GM19468 (cell line): ENCODE data around the gene VAV2.

Source experiments
- ATAC-seq: cut with Tn5 transposase; IDR thresholded peaks from one replicate; pipeline ENCODE4 v1.9.1; 2021; ENCODE audit warnings: mild to moderate bottlenecking, moderate library complexity, moderate number of reproducible peaks; ENCODE audit not compliant: unreplicated experiment; ENCODE audit errors: extremely low read depth

The VAV2 gene

DNA sequence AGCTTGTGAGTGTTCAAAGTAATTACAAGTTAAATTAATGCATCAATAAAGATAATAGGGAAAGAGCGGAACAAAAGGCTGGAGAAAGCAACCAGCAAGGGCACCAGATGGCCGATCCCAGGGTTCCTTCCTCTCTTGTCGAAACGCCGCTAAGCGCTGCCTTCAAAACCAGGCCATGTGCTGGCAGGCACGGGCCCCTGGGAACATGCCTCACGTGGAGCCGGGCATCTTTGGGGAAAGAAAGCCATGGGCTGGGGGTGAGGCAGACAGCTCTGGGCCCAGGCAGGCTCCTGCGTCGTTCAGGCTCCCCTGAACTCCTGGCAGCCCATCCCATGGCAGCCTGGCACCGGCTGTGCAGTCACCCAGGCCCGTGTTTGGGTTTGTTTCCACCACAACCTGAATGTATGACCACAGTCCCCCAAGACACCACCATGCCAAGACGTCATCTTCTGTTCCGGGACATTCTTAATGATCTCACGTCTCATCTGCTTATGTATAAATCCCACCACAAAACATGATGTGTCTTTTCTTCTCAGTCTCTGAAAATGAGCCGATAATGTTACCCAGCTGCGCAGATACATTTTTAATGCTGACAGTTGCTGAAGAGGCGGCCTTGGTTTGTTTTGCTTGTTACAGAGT is 143.5 kb downstream of the VAV2 start:
- no peak for ATAC-seq

DNA sequence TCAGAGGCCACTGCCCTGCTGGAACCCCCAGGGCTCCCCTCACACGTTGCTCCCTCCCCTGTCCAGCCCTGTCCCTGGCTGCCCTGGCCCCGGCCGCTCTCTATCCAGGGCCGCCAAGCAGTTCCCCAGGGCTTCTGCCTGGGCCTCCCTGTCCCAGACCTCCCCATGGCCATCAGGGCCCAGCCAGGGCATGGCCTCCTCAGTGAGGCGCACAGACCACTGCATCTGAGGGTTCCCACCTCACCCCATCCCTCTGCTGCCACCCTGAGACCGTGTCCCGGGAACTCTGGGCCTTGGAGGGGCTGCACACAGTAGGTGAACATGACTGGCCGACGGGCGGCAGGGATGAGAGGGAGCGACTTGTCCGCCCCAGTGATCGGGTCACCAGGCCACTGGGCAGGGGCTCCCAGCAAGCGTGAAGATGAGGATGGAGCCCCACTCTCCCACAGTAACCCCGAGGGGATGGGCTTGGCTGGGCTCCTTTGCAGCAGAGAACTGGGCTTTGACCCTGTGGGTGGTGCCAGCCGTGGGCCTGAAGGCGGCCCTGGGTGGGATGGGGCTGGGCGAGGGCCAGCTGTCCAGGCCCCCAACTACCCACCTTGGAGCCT is 145.5 kb downstream of the VAV2 start:
- no peak for ATAC-seq

DNA sequence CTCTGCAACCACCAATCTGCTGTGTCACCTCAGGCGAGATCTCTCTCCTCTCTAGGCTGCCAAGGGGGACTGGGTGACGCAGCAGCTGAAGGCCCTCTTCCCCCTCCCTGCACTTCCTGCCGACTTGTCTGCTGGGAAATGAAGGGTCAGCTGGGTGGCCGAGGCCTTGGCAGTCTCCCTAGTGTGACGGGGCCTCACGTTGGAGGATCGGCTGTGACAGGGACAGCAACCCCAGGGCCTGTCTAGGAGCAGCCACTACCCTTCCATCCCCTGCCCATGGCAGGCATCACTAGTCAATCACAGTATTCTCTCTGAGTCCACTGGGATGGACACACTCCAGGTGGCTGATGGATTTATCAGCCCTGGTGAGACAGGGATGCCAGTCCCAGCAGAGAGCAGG is 146.7 kb downstream of the VAV2 start:
- no peak for ATAC-seq

DNA sequence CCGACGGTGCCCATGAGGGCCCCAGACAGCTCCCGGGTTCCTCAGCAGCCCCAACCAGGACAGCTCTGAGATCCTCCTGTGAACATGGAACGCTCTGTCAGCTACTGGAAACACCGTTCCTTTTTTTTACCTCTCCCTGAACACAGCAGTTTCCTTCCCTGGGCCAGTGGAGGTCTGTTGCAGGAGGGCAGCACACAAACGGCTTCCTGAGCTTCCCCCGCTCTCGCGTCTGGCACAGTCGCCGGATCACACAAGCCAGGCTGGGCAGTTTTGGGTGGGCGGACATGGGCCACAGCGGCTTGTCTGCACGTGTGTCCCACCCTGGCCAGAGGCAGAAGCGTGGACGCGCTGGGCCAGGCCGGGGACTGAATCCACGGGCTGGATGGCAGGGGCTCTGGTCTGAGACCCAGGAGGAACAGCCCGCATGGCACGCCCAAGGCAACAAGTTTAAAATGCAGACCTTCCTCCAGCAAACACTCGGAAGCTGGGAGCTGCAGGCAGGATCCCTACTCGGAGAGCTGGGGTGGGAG is 147.2 kb downstream of the VAV2 start:
- ATAC-seq: no peak

DNA sequence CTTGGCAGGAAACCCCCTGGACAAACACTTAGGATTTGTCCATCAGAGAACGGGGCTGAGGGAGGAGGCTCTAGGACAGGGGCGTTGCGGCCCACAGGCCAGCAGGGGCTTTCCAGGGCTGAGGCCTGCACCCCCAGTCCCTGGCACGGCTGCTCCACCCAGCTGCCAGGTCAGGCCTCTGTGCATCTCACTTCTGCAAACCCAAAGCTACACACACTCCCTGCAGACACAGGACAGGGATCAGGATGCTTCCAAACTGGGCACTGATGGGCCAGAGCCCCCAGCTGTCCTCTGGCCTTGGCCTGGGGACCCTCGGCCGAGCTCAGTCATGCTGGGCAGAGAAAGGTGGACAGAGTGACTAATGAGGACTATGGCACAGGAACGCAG is 147.7 kb downstream of the VAV2 start:
- ATAC-seq: no peak

DNA sequence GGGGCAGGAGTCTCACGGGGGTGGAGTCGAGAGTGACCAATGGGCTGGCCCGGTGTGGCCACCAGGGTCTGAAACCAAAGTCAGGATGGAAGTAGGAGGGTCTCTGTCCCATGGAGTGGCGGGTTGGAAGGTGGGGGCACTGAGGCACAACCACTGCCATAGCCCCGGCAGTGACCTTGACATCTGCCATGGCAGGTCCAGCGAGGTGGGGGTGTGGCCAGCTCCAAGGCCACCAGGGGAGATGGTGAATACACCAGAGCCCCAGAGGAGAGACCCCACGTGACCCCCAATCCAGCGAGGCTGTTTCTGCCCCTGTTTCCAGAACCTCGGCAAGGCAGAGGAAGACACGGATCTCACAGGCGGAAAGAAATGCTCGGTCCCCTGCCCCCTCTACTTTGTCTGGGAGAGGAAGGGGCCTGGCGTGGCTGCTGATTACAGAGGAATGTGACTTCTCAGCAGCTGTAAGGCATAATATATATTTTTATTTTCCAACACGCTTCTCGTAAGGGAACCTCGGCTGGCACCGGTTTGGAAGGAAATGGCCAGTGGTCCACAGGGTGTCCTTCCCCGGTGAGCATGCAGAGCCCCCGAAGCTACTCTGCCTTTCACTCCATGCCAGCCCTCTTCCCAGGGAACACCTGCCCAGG is 148.2 kb downstream of the VAV2 start:
- ATAC-seq: no peak

DNA sequence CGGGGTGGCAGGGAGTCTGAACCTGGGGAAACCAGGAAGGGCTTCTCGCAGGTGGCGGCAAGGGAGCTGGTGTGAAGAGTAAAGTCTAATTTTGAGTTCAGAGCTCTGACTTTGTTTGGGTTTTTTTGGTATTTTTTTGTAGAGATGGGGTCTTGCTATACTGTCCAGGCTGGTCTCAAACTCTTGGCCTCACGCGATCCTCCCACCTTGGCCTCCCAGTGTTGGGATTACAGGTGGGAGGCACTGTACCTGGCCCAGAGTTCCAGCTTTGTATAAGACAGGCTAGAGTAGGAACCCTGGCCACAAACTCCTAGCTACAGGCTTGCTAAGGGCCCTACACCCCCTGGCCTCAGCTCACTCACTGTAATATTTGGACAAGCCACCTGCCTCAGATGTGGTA is 148.9 kb downstream of the VAV2 start:
- no peak for ATAC-seq

DNA sequence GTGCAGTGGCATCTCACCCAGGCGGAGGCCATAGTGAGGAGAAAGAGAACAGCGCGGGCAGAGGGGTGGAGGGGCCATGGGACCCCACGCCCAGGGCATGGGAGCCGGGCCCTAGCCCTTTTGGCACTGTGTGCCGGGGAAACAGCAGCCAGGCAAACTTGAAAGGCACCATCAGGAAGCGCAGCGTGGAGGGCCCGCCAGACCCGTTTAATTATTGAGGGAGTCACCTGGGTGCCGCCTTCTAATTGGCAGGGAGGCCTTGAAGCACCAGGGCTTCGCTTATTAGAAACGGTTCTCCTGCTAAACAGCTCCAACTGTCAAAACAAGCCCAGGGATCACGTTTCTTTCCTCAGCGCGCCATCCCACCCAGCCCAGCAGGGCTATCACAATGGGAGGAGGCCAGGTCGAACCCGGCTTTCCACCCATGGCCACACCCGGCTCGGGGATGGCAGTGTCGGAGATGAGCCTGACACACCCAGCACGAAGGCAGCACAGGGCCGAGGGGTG is 149.3 kb downstream of the VAV2 start:
- no peak for ATAC-seq

DNA sequence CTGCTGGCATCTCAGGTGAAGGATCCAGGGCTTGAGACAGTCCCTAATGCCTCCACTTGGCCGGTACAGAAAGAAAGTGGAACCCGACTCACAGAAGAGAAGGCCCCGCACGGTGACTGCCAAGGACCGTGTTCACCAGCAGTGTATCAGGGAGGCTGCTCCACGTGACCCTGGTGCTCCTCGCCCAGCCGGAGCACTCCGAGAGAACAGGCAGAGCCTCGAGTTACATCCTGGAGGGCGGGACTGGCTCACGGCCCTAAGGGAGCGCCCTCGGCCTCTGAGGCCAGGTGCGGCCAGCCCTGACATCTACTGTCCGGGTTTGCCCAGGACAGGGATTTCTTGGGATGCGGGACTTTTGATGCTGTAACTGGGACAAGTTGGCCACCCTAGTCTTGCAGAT is 149.9 kb downstream of the VAV2 start:
- ATAC-seq: no peak

DNA sequence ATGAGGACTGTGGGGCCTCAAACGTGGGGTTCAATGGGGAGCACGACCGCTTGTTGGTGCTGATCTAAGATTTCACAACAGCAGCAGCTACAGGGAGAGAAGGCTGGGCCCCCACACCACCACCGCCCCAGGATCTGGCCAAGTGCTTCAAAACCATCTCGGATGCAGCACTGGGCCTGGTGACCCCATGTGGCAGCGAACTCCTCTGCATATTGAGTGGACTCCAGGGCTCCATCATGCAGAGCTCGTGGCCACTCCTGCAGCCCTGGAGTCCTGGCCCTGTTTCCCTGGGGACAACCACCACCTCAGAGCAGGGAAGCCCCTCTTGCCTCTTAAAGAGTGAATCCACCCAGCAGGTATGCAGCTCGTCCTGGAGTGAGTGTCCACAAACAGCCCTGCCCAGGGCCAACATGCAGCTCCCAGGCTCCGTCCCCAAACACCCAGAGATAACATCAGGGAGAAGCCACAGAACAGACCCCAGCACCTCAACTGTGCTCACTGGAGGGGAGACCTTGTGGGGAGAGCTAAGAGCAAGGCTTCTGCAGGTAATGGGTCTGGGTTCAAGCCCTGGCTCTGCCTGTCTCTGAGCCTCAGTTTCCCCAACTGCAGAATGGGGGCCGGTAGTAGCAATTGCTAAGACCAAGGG is 150.8 kb downstream of the VAV2 start:
- no peak for ATAC-seq

DNA sequence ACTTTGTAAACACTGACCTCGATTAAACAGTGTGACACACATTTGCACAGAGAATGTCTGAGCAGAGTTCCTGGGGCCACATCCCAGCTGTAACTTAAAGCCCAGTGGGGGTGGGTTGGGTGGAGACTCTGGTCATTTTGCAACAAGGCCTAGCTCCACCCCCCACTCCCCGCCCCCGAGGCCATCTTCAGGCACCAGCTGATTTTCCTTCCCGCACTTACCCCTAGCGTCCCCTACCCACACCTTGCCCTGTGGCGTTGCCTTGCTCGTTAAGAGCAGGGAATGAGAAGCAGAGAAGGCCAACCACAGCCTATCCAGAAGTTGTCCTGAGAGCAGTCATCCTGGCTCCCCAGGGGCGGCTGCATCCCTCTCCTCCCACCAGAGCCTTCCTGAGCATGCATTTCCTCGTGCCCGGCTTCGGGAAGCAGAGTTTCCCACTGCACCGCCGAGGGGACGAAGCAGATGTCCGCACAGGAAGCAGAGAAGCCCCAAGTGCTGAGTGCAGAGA is 152.2 kb downstream of the VAV2 start:
- ATAC-seq: no peak

DNA sequence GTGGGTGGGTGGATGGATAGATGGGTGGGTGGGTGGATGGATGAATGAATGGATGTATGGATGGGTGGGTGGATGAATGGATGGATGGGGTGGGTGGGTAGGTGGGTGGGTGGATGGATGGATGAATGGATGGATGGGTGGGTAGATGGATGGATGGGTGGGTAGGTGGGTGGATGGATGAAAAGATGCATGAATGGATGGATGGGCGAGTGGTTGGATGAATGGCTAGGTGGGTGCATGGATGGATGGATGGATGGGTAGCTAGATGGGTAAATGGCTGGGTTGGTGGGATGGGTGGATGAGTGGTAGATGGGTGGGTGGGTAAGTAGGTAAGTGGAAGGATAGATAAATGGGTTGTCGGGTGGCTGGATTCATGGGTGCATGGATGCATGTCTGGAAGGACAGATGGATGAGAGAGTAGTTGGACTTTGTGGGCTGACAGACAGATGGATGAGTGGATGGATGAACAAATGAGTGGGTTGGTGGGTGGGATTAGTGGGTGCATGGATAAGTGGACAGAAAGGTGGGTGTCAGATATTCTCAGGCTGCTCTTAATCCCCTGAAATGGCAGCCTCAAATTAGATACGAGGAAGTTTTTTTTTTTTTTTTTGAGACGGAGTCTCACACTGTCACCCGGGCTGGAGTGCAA is 153.1 kb downstream of the VAV2 start:
- ATAC-seq: no peak

DNA sequence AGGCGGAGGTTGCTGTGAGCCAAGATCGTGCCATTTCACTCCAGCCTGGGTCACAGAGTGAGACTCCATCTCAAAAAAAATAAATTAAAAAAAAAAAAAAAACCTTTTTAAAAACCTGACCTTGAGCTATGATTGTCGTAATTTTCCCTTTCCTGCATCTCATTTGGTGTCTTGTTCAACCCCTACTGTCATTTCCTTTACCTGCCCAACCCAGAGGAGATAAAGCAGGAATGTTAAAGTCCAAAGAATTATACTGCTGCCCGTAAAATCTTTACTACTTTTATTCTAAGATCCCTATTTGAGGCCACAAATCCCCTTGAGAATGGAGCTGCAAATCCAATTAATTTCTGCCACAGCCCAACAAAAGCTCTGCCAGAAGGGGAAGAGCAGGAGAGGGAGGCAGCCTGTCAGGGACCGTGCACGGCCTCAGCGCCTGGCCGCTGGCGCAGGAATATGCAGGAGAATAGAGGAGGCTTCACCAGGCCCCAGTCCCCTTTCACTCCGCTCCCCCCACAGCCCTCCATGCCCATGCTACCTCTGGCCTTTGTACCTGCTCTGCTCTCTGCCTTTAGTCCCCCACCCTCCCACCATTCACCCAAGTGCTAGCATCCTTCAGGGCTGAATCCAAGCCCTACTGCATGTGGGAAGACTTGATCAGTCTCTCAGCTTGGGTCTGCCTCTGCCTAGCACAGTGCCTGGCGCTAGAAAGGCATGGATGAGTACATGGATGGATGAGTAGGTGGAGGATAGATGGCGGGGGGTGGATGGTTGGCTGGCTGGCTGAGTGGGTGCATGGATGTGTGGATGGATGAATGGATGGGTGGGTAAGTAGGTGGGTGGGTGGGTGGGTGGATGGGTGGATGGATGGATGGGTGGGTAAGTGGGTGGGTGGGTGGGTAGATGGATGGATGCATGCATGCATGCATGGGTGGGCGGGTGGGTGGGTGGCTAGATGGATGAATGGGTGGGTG is 154.2 kb downstream of the VAV2 start:
- no peak for ATAC-seq

DNA sequence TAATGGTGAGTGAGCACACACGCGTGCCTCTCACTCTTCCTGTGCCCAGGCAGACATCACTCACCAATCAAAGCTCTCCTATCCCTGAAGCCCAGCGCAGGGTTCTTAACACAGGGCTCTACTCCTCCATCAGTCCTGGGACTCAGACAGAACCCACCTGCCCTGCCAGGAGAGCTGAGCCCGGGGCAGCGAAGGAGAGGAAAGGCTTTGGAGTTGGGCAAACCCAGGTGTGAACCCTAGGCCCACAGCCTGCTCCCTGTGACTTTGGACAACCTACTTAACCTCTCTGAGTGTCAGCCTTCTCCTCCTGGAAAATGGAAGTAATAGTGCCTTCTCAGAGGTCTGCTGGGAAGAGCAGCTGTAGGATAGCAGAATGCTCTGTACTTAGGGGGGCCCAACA is 155.3 kb downstream of the VAV2 start:
- ATAC-seq: no peak

DNA sequence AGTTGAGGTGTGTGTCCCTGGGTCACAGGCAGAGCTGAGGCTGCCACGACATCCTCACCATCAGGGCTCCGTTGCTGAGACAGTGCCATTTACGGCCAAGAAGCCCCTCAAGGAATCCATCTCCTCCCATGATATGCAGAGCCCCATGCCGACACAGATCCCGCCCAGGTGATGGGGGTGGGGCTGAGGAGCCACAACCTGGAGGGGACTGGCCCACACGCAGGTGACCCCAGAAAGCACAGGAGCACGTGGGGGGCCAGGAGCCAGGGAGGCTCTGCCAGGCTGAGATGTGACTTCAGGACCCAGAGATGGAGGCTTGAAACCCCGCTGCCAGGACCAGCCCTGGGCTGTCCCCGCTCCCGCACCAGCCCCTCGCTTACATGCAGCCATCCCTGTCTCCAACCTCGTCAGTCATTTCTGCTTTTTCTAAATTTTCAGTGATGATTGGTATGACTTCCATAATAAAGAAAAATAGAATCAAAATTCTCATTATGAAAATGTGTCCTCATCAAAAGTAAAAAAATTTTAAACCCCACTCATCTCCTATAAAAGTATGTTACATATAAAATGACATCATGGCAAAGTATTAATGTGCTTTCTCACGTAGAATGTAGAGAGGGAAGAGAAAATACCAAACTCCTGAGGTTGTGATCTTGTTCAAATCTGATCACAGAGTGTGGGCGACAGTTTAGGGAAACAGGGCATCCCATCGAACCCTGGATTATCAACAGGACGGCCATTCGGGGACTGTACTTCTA is 155.9 kb downstream of the VAV2 start:
- no peak for ATAC-seq

DNA sequence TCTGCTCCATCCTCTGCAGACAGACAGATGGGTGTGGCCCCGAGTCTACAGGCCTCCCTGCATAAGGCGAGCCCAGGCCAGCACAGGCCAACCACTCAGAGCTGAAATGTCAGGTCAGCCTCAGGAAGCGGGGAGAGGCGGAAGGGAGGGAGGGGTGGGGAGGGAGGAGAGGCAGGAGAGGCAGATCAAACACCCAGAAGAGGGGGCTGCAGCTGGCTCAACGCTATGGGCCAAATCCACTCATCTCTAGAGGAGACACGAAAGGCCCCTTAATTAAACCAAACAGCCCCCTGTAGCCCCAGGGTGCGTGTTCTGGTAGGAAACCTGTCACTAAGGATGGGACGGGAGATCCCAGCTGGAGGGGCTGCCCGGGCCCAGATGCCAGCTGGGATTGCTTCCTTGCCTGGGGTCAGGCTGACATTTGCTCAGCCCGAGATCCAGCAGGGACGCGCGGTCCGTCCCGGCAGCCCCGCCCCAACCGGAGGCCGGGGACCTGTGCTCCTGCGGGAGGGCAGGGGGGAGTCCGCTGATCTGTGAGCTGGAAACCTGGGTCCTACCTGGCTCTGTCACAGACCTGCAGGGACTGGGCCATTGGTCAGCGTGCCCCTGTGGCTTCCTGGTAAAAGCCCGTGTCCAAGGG is 156.7 kb downstream of the VAV2 start:
- ATAC-seq: no peak

DNA sequence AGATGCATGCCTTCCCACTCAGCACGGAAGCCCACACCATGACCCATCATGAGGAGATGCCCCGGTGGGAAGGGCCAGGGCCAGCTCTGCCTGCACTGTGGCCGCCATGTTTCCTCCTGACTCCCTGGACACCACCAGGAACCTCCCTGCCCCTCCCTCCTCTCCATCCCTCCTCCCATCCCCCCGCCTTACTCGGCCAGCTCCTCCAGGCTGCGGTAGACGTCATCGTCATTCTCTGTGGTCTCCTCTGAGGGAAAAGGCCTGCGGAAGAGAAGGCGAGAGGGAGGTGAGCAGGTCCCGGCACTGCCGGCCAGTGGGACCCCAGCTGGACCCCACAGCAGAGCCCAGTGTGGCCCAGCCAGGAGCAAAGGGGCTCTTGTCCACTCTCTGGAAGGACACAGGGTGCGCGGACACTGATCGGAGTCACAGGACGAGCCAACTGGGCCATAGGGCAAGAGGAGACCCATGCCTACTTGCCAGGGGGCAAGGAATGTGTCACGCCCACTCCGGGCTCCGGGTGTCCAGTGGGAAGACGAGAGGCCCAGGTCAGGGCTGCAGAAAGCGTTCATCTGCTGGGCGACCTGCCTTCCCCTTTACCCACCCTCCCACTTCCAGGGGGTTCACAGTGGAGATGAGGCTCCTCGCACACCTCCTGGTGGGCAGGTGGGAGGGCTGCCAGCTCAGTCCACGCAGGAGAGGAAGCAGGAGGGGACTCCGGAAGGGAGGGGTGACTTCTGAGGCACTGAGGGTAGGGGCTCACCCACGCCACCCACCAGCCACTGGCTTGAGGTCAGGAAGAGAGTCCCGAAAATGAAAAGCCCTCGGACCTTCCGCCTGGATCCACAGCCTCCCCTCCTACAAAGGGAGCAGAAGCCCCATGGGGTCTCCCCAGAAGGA is 157.8 kb downstream of the VAV2 start:
- no peak for ATAC-seq
